GM19452 (cell line): ENCODE data around the gene FFAR2.
"Not testable (repeated sequence)": the region's sequence is repeated elsewhere in the genome, so short reads cannot be mapped to it uniquely, and the experiment has no call there.

Source experiments
- ATAC-seq: cut with Tn5 transposase; IDR thresholded peaks from one replicate; pipeline ENCODE4 v1.9.1; 2021; ENCODE audit not compliant: unreplicated experiment

FFAR2 gene

GRCh38 chr19:35447606-35448469 lies at the start of gene FFAR2:
FFAR2 (plus strand) TSS chr19:35448257; CDS start chr19:35449715, 1,458 bp downstream.
- ATAC-seq, result no peak

- ATAC-seq, result no peak
These were observed 49.5 kb upstream of the FFAR2 start for GRCh38 chr19:35398570-35398969.

- no peak for ATAC-seq
These were observed 48.8 kb upstream of the FFAR2 start for GRCh38 chr19:35399231-35399630.

- no peak for ATAC-seq
These were observed 47.9 kb upstream of the FFAR2 start for GRCh38 chr19:35399948-35400772.

GRCh38 chr19:35400773-35401100 lies 47.3 kb upstream of the FFAR2 start:
- ATAC-seq, result no peak

GRCh38 chr19:35401416-35401815 lies 46.6 kb upstream of the FFAR2 start:
- ATAC-seq, result not testable (repeated sequence)

GRCh38 chr19:35403116-35403760 lies 44.8 kb upstream of the FFAR2 start:
- ATAC-seq, result no peak

GRCh38 chr19:35404879-35405622 lies 43.0 kb upstream of the FFAR2 start:
- ATAC-seq, result peak; percentile 57

GRCh38 chr19:35407619-35408018 lies 40.4 kb upstream of the FFAR2 start:
- no peak for ATAC-seq

GRCh38 chr19:35408284-35409171 lies 39.5 kb upstream of the FFAR2 start:
- ATAC-seq, result peak; percentile 73

GRCh38 chr19:35409191-35409590 lies 38.9 kb upstream of the FFAR2 start:
- ATAC-seq, result no peak

- no peak for ATAC-seq
These were observed 37.6 kb upstream of the FFAR2 start for GRCh38 chr19:35410487-35410886.

- ATAC-seq, result no peak
These were observed 33.6 kb upstream of the FFAR2 start for GRCh38 chr19:35414442-35414841.

- ATAC-seq, result no peak
These were observed 31.7 kb upstream of the FFAR2 start for GRCh38 chr19:35416331-35416730.

GRCh38 chr19:35417278-35417677 lies 30.8 kb upstream of the FFAR2 start:
- no peak for ATAC-seq

- no peak for ATAC-seq
These were observed 30.1 kb upstream of the FFAR2 start for GRCh38 chr19:35417713-35418534.

GRCh38 chr19:35419046-35419445 lies 29.0 kb upstream of the FFAR2 start:
- no peak for ATAC-seq

GRCh38 chr19:35419805-35420204 lies 28.3 kb upstream of the FFAR2 start:
- no peak for ATAC-seq

GRCh38 chr19:35421362-35421761 lies 26.7 kb upstream of the FFAR2 start:
- ATAC-seq, result no peak
